ENCODE results near the gene AAMP. TPM values are rescaled to one million over a fixed set of nuclear protein-coding genes. Genes with fewer than 3 reads are reported as not detected.

Gene AAMP
- total RNA-seq, 4 donors from 2014 or later: 87.1 to 134 (median 96.0) TPM

GRCh38 chr2:218267259-218267658, 2.7 kb downstream of the AAMP start:
- ATAC-seq (no peak), DNase-seq (no peak)
- peaks cover 27 to 34% of the 10 kb centered on the region in 2 donors for H3K4me1 ChIP-seq
- in situ Hi-C loops (cut with MboI; ENCODE audit: low sequenced_read_pairs in 4 of 4): loop anchor here in 1 of 4 donors (5.0 to 10.0 kb wide), 2 partner anchors 50 to 82 kb away; partner anchors contain the start of gene ARPC2
- H3K4me3 ChIP-seq: no peak overlapping the region
- intact Hi-C loops (cut with DNase I; ENCODE audit: low total_unique reads): no loop called here
- H3K9me3 ChIP-seq: no peaks in the 10 kb centered on the region
- TF ChIP-seq CTCF (IDR thresholded peaks at IDR 0.05 in 4 of 5, conservative IDR thresholded peaks at IDR 0.05 in 1 of 5) (no peak), POLR2A (IDR thresholded peaks at IDR 0.05) (no peak)
- no peaks in the 10 kb centered on the region for H3K27me3 ChIP-seq
- H3K36me3 ChIP-seq: peaks cover 0 to 47% of the 10 kb centered on the region in 2 donors
- H3K27ac ChIP-seq: no peak overlapping the region

- intact Hi-C loops (cut with DNase I; ENCODE audit: low total_unique reads) (no loop called here), in situ Hi-C loops (cut with MboI; ENCODE audit: low sequenced_read_pairs in 4 of 4) (loop anchor here in 1 of 4 donors (5.0 to 10.0 kb wide), 2 partner anchors 49 to 82 kb away; partner anchors contain the start of gene ARPC2)
- no peaks in the 10 kb centered on the region for H3K9me3 ChIP-seq
- H3K4me1 ChIP-seq: peaks cover 19 to 26% of the 10 kb centered on the region in 2 donors
- DNase-seq (no peak), ATAC-seq (no peak)
- H3K27me3 ChIP-seq: no peaks in the 10 kb centered on the region
- TF ChIP-seq CTCF (IDR thresholded peaks at IDR 0.05 in 4 of 5, conservative IDR thresholded peaks at IDR 0.05 in 1 of 5): no peak
- no peak for TF ChIP-seq POLR2A (IDR thresholded peaks at IDR 0.05)
- H3K27ac ChIP-seq: no peak overlapping the region
- no peak overlapping the region for H3K4me3 ChIP-seq
- H3K36me3 ChIP-seq: peaks cover 0 to 47% of the 10 kb centered on the region in 2 donors
Measured at GRCh38 chr2:218266316-218266979, 3.5 kb downstream of the AAMP start.

GRCh38 chr2:218265626-218266025, 4.3 kb downstream of the AAMP start:
- intact Hi-C loops (cut with DNase I; ENCODE audit: low total_unique reads): no loop called here
- peaks cover 0 to 47% of the 10 kb centered on the region in 2 donors for H3K36me3 ChIP-seq
- in situ Hi-C loops (cut with MboI; ENCODE audit: low sequenced_read_pairs in 4 of 4): loop anchor here in 1 of 4 donors (5.0 to 10.0 kb wide), 2 partner anchors 48 to 81 kb away; partner anchors contain the start of gene ARPC2
- H3K4me3 ChIP-seq: no peak overlapping the region
- H3K27ac ChIP-seq: no peak overlapping the region
- H3K9me3 ChIP-seq: no peaks in the 10 kb centered on the region
- ATAC-seq (no peak), DNase-seq (no peak)
- TF ChIP-seq CTCF (IDR thresholded peaks at IDR 0.05 in 4 of 5, conservative IDR thresholded peaks at IDR 0.05 in 1 of 5) (no peak), POLR2A (IDR thresholded peaks at IDR 0.05) (no peak)
- H3K27me3 ChIP-seq: no peaks in the 10 kb centered on the region
- H3K4me1 ChIP-seq: peaks cover 11 to 19% of the 10 kb centered on the region in 2 donors

GRCh38 chr2:218264773-218265561, 5.0 kb downstream of the AAMP start:
- no peak overlapping the region for H3K27ac ChIP-seq
- no peaks in the 10 kb centered on the region for H3K27me3 ChIP-seq
- intact Hi-C loops (cut with DNase I; ENCODE audit: low total_unique reads): no loop called here
- no peaks in the 10 kb centered on the region for H3K9me3 ChIP-seq
- peaks cover 16 to 26% of the 10 kb centered on the region in 2 donors for H3K4me1 ChIP-seq
- peaks cover 0 to 47% of the 10 kb centered on the region in 2 donors for H3K36me3 ChIP-seq
- in situ Hi-C loops (cut with MboI; ENCODE audit: low sequenced_read_pairs in 4 of 4): loop anchor here in 1 of 4 donors (5.0 to 10.0 kb wide), 2 partner anchors 48 to 80 kb away; partner anchors contain the start of gene ARPC2
- no peak for TF ChIP-seq POLR2A (IDR thresholded peaks at IDR 0.05)
- no peak for DNase-seq
- ATAC-seq: no peak
- no peak overlapping the region for H3K4me3 ChIP-seq

All from gastrocnemius medialis (tissue), 4 donors.